ENCODE results near the gene HUWE1. TPM values are rescaled to one million over a fixed set of nuclear protein-coding genes. Genes with fewer than 3 reads are reported as not detected.

Gene HUWE1
- total and polyA plus RNA-seq, 2 donors (not counting 1 experiment from before 2014, with no cell fraction given): 45.2 to 210 TPM

- Mint-ChIP-seq H3K27ac (peak overlapping the region; percentile 93), H3K9me3 (ENCODE audit: insufficient read depth) (no peaks in the 10 kb centered on the region), H3K27me3 (no peaks in the 10 kb centered on the region), H3K4me1 (peaks cover 44% of the 10 kb centered on the region), H3K4me3 (peak overlapping the region; percentile 74)
- H3K4me1 ChIP-seq (ENCODE audit: control insufficient read depth in 2 of 2, insufficient read depth in 2 of 2, low read length in 2 of 2): peaks cover 42 to 43% of the 10 kb centered on the region in 2 donors
- no peaks in the 10 kb centered on the region for H4K20me1 ChIP-seq (ENCODE audit: control insufficient read depth, insufficient read depth, low read length, poor library complexity, severe bottlenecking)
- H3K36me3 ChIP-seq (replicated peaks in 1 of 2; ENCODE audit: control extremely low read depth in 1 of 2, control insufficient read depth in 1 of 2, extremely low read depth in 1 of 2, insufficient read depth in 2 of 2, low read length in 1 of 2): no peaks in the 10 kb centered on the region
- POLR2A ChIA-PET: no interaction called here
- no peaks in the 10 kb centered on the region for H3K79me2 ChIP-seq (ENCODE audit: control insufficient read depth, insufficient read depth, low read length)
- DNase-seq (peak; percentile 54), ATAC-seq (ENCODE audit: low read depth) (peak; percentile 63)
- WGBS (ENCODE audit: insufficient coverage): 7% methylated on average over 3 of the region's 4 CpGs
- intact Hi-C loops (cut with micrococcal nuclease): loop anchor here (1.0 kb wide), 1 partner anchor 28 kb away; the partner anchor contains the start of gene HUWE1
- H3K4me3 ChIP-seq (ENCODE audit: control extremely low read depth in 1 of 5, extremely low read depth in 1 of 5, insufficient read depth in 1 of 5, low read depth in 2 of 5, low read length in 4 of 5): peak overlapping the region in 1 of 5 experiments; percentile 33
- H3K27ac ChIP-seq (ENCODE audit: low read length in 2 of 2): peak overlapping the region; percentile 83 to 89
- peak overlapping the region; percentile 60 for H3K4me2 ChIP-seq (replicated peaks; ENCODE audit: low read depth, low read length, poor library complexity, severe bottlenecking)
- CTCF ChIA-PET: interaction anchor here (1.2 to 1.6 kb wide), 5 partner anchors 28 to 117 kb away, joined by 3 to 7 read pairs (median 4); partner anchors contain the start of gene HUWE1
- no peaks in the 10 kb centered on the region for H3K27me3 ChIP-seq (replicated peaks in 1 of 4; ENCODE audit: control extremely low read depth in 1 of 4, control insufficient read depth in 3 of 4, insufficient read depth in 4 of 4, low read length in 3 of 4)
- H3K9me3 ChIP-seq (ENCODE audit: control extremely low read depth in 1 of 3, control insufficient read depth in 2 of 3, insufficient read depth in 1 of 3, low read length in 2 of 3): no peaks in the 10 kb centered on the region
- no peak for TF ChIP-seq CTCF (IDR thresholded peaks at IDR 0.05)
- no peak for TF ChIP-seq EZH2 (IDR thresholded peaks at IDR 0.05; ENCODE audit: borderline replicate concordance, insufficient read depth, low read depth, low read length, poor library complexity, severe bottlenecking)
- H2AFZ ChIP-seq (ENCODE audit: insufficient read depth, low read depth, low read length, poor library complexity, severe bottlenecking): peak overlapping the region; percentile 54
- peak overlapping the region; percentile 16 for H3K9ac ChIP-seq (ENCODE audit: low read length)
These were observed 28.2 kb upstream of the HUWE1 start for GRCh38 chrX:53714580-53715345.
